Measurements from ENCODE around the gene CD40. TPM values are rescaled to one million over a fixed set of nuclear protein-coding genes. Genes with fewer than 3 reads are reported as not detected.
"Not testable (repeated sequence)": the region's sequence is repeated elsewhere in the genome, so short reads cannot be mapped to it uniquely, and the experiment has no call there.

CD40 gene
- total and polyA plus RNA-seq, 12 donors: 4.5 to 20.5 (median 9.4) TPM

- intact Hi-C loops (cut with DNase I): loop anchor here in 1 of 2 donors (5.0 kb wide), 1 partner anchor 66 kb away; no protein-coding TSS in a partner anchor
- TF ChIP-seq CTCF (IDR thresholded peaks at IDR 0.05): peak in 1 of 6 experiments; percentile 8
- TF ChIP-seq POLR2A (IDR thresholded peaks at IDR 0.05): no peak
Observed at GRCh38 chr20:46088409-46089166, 29.5 kb upstream of the CD40 start.

GRCh38 chr20:46089167-46089416 is 29.0 kb upstream of the CD40 start:
- Histone ChIP-seq H3K9me3 (replicated peaks in 1 of 3) (no peaks in the 10 kb centered on the region), H3K27me3 (no peaks in the 10 kb centered on the region), H3K27ac (peak overlapping the region; percentile 93 to 100 (median 99)), H3K4me3 (peak overlapping the region; percentile 39 to 99 (median 68)), H3K36me3 (replicated peaks in 1 of 2) (no peaks in the 10 kb centered on the region), H3K4me1 (replicated peaks in 1 of 2) (peaks cover 29 to 55% of the 10 kb centered on the region in 2 donors)
- intact Hi-C loops (cut with DNase I): loop anchor here in 1 of 2 donors (5.0 kb wide), 1 partner anchor 67 kb away; no protein-coding TSS in a partner anchor
- WGBS, 4 donors: 0% methylated on average over 2 to 31 of the region's 31 CpGs
- TF ChIP-seq CTCF (IDR thresholded peaks at IDR 0.05) (no peak), POLR2A (IDR thresholded peaks at IDR 0.05) (no peak)
- no peak for DNase-seq

More at GRCh38 chr20:46088409-46089166, 29.5 kb upstream of the CD40 start:
- Histone ChIP-seq H3K9me3 (replicated peaks in 1 of 3) (no peaks in the 10 kb centered on the region), H3K27me3 (no peaks in the 10 kb centered on the region), H3K27ac (peak overlapping the region; percentile 93 to 100 (median 99)), H3K4me1 (replicated peaks in 1 of 2) (peaks cover 29 to 60% of the 10 kb centered on the region in 2 donors), H3K4me3 (peak overlapping the region in 3 of 4 donors; percentile 39 to 99 (median 67)), H3K36me3 (replicated peaks in 1 of 2) (no peaks in the 10 kb centered on the region)
- DNase-seq: peak in 1 of 7 donors; percentile 15
- WGBS, 4 donors: 1 to 3% (median 2%) methylated on average over 22 of the region's 22 CpGs

GRCh38 chr20:46089417-46090388 is 28.4 kb upstream of the CD40 start, which contains the start of gene NCOA5:
TSS of gene NCOA5 (minus strand) at chr20:46089962. CDS start at chr20:46079424, 10,538 bp downstream.
- TF ChIP-seq POLR2A (IDR thresholded peaks at IDR 0.05) (peak; percentile 83 to 91), CTCF (IDR thresholded peaks at IDR 0.05) (peak in 2 of 6 experiments; percentile 3 to 30)
- peak within 1 kb of the TSS; percentile 39 to 99 (median 68) for H3K4me3 ChIP-seq
- peaks cover 29 to 49% of the 10 kb centered on the region in 2 donors for H3K4me1 ChIP-seq (replicated peaks in 1 of 2)
- H3K9me3 ChIP-seq (replicated peaks in 1 of 3): no peaks in the 10 kb centered on the region
- intact Hi-C loops (cut with DNase I): loop anchor here (5.0 to 10.0 kb wide), 2 partner anchors 67 to 75 kb away; no protein-coding TSS in a partner anchor
- no peaks in the 10 kb centered on the region for H3K27me3 ChIP-seq
- H3K36me3 ChIP-seq (replicated peaks in 1 of 2): no peaks in the 10 kb centered on the region
- H3K27ac ChIP-seq: peak within 1 kb of the TSS; percentile 93 to 100 (median 99)
- peak; percentile 96 to 97 (median 96) for DNase-seq
- WGBS, 4 donors: 0 to 1% (median 0%) methylated on average over 6 to 100 of the region's 100 CpGs

DNA sequence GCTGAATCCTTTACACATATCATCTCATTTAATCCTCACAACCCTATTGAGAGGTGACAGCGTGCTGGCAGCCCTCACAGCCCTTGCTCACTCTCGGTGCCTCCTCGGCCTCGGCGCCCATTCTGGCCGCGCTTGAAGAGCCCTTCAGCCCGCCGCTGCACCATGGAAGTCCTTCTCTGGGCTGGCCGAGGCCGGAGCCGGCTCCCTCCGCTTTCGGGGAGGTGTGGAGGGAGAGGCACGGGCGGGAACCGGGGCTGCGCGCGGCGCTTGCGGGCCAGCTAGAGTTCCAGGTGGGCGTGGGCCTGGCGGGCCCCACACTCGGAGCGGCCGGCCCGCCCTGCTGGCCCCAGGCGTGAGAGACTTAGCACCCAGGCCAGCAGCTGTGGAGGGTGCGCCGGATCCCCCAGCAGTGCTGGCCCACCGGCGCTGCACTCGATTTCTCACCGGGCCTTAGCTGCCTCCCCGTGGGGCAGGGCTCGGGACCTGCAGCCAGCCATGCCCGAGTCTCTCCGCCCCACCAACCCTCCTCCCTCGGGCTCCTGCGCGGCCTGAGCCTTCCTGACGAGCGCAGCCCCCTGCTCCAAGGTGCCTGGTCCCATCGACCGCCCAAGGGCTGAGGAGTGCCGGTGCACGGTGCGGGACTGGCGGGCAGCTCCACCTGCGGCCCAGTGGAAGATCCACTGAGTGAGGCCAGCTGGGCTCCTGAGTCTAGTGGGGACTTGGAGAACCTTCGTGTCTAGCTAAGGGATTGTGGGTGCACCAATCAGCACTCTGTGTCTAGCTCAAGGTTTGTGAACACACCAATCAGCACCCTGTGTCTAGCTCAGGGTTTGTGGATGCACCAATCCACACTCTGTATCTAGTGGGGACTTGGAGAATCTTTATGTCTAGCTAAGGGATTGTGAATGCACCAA is 26.2 kb upstream of the CD40 start:
- peaks cover 20 to 27% of the 10 kb centered on the region in 2 donors for H3K4me1 ChIP-seq (replicated peaks in 1 of 2)
- intact Hi-C loops (cut with DNase I): loop anchor here in 1 of 2 donors (10.0 kb wide), 1 partner anchor 77 kb away; no protein-coding TSS in a partner anchor
- not testable (repeated sequence) for H3K4me3 ChIP-seq; DNase-seq; H3K9me3 ChIP-seq (replicated peaks in 1 of 3); H3K27me3 ChIP-seq; H3K36me3 ChIP-seq (replicated peaks in 1 of 2); H3K27ac ChIP-seq
- WGBS, 4 donors: 94 to 96% (median 95%) methylated on average over 15 to 52 of the region's 52 CpGs
